HL-60/S4 treated with retinoic acid at 250 ng/mL for 4 days and 3 days (cell line): Measurements from ENCODE around the gene GOPC.

ENCODE experiments used
- in situ Hi-C: fragments of 300-500 bp; cut with MboI; formaldehyde crosslinking; loops from 2 replicates; pipeline ENCODE4 v1.7.0; 2022; ENCODE audit warnings: low sequenced_read_pairs

Gene GOPC

DNA sequence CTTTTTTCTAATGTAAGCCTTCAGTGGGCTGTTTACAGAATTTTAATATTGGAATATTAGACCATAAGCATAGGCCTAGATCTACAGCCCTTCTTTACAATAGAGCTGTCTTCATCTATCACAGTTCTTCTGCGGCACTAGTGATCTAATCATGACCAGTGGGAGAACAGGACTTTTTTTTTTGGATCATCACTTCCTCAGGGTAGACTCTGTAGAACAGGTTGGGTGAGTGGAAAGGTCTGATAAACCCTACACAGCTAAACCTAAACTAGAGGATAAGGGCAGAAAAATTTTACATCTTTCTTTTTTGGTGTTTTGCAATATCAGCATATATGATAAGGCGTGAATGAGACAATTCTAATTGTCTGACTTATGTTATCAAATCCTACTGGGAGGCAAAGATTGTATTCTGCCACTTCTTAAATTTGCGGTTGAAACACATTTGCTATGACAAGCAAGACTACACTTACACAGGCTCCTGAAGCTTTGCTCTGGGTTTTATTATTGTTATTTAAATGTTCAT is 52.2 kb downstream of the GOPC start:
- in situ Hi-C loops, result no loop called here

DNA sequence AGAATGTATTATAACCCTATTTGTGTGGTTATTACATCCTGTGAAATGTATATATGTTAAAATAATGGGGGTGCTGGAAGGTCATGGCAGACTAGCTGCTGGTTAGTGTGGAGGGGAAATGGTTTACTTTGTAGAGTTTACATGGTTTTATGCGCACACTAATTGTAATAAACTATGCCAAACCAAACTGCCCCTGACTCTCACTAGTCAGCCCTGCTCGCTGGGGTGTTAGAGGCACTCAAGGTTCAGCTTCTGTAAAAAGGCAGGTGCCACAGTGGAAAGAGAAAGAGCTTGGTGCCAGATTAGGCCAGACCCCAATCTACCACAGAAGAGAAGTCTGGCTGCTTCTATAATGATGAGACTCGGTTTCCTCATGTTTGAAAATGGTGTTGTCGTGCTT is 52.7 kb downstream of the GOPC start:
- in situ Hi-C loops, result no loop called here

DNA sequence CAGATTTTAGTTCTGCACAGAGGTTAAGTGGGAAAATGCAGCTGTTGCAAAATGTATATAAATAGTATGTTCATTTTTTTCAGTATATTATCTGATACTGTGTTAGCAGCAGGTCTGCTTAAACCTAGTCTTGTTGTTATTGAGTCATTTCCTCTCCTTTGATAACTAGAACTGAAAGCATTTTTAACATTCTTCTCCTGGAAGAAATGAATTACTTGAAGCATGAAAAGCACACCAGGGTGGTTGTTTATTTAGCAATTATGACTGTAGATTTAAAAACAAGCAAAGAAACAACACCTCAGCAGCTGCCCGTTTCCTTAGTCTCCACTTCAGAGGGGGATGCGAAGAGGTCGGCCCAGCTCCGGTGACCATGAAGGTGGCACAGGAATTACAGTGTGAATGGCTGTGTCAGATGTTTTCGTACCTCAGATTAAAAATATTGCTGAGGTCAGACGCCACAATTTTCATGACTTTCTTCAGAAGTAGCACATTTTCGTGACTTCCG is 53.5 kb downstream of the GOPC start:
- in situ Hi-C loops, result no loop called here

DNA sequence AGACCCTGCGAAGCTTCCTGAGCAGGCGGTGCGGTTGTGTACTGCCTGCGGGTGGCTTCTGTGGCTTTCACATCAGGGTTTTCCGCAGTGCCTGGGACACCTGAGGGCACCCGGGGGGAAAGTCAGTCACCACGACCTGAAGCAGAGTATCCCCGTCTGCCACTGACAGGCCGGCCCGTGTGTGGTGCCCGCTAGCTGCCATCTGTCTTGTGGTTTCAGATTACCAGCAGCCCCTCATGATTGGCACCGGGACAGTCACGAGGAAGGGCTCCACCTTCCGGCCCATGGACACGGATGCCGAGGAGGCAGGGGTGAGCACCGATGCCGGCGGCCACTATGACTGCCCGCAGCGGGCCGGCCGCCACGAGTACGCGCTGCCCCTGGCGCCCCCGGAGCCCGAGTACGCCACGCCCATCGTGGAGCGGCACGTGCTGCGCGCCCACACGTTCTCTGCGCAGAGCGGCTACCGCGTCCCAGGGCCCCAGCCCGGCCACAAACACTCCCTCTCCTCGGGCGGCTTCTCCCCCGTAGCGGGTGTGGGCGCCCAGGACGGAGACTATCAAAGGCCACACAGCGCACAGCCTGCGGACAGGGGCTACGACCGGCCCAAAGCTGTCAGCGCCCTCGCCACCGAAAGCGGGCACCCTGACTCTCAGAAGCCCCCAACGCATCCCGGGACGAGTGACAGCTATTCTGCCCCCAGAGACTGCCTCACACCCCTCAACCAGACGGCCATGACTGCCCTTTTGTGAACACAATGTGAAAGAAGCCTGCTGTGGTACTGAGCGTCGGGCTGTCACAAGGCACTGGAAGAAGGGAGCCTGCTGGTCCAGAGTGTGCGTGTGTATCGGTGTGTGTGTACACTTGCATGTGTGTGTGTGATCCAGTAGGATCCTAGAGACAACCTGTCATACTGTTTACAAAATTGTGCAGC is 54.4 kb downstream of the GOPC start:
- in situ Hi-C loops, result no loop called here

DNA sequence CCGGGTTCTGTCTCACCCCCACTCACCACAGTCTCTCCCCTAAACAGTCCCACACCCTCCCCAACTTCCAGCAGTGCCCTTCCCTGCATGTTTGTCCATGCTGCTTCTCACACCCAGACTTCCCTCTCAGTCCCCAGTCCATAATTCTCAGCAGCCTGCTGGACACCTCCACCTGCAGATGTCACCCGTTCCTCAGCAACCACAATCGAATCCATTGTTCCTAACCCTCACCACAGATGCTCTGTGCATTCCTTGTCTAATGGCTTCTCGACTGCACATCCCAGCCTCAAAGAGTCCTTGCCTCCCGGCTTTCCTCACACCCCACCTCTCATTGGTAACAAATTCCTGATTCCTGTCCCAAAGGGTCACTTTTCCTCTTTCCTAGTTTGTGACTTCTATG is 55.6 kb downstream of the GOPC start:
- in situ Hi-C loops, result no loop called here

DNA sequence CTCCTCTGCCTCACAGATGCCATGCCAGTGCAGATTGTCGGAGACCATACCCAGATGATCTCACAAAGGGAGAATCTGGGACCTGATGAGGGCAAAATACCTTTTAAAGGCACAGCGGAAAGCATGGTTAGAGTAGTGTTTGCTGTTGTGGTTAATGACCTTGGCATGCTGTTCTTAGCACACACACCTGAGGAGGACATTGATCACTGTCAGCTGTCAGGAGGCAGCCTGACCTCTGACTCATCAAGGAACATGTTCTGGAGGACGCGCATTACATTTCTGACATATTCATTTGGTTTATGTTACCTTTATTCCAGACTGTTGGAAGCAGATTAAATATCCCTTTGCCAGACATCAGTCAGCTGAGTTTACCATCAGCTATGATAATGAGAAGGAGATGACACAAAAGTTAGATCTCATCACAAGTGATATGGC is 57.1 kb downstream of the GOPC start:
- in situ Hi-C loops, result no loop called here

- in situ Hi-C loops, result no loop called here
Observed at GRCh38 chr6:117544716-117545115, 57.6 kb downstream of the GOPC start.

GRCh38 chr6:117542493-117542892 is 59.8 kb downstream of the GOPC start:
- in situ Hi-C loops, result no loop called here

GRCh38 chr6:117540670-117541069 is 61.6 kb downstream of the GOPC start:
- in situ Hi-C loops, result no loop called here

- in situ Hi-C loops, result no loop called here
Observed at GRCh38 chr6:117538615-117539014, 63.7 kb downstream of the GOPC start.

GRCh38 chr6:117536317-117536716 is 66.0 kb downstream of the GOPC start:
- in situ Hi-C loops, result no loop called here

DNA sequence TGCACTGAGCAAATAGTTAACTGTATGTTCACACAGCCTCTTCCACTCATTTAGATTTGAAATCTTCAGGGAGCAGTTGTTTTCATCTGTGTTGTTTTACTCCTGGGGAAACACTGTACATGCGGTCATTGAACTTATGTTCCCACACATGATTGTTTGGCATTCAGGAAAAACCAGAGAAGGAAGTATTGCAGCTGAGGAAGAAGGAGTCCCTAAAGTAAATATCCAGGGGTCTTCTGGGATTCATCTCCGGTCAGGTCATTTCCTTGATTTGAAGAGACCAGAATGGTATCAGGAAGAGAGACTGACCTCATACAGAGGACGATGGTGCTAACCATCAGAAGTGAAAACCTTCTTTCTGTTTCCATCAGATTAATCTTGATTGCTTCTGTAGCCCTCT is 67.3 kb downstream of the GOPC start:
- in situ Hi-C loops, result no loop called here

DNA sequence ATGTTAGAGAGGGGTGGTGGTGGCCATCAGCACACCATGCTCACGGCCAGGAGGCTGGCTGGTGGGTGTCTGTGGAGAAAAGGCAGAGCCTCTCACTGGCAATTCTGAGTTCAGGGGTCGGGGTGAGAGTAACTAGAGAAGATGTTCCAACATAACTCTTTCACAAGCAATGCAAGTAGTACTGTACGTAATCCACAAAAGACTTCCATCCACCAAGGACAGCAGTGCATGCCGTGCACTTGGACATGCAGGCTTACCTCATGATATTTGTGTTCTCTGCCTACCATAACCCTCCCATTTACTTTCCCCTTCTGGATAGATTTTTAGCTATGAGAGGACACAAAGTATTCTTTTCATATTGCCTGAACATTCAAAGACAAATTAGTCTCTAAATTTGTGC is 68.5 kb downstream of the GOPC start:
- in situ Hi-C loops, result no loop called here

DNA sequence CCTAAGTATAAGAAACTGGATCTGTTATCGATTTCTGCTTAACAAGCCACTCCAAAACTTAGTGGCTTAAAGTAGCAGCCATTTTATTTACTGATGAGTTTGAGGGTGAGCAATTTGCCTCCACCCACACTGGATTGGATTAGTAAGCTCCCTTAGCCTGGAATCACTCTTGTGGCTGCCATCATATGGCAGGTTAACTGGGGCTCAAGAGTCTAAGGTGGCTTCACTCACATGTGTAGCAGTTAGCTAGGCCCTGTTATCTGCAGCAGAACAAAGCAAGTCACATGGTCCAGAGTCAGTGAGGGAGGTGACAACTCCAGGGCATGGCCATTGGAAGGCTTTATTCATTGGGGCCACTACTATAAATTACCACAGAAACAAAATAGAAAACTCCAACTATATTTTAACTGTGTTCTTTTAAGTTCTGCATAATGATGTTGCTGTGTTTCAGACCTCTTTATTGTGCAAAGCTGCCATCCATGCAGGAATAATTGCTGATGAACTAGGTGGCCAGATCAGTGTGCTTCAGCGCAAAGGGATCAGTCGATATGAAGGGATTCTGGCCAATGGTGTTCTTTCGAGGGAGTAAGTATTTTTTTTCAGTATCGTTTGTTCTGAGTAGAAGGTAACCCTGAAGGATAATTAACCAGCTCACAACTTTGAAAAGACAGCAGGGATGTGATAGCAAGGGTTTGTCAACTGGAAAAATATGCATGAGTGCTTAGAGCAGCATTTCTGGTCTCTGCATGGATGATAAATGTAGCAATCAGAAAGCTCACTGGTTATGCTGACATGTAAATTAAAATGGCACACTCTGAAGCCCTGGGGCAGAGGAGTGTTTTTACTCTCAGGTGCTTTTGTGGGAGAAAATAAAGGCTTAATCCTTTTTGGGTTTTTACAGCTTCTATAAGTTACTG is 70.2 kb downstream of the GOPC start:
- in situ Hi-C loops, result no loop called here

DNA sequence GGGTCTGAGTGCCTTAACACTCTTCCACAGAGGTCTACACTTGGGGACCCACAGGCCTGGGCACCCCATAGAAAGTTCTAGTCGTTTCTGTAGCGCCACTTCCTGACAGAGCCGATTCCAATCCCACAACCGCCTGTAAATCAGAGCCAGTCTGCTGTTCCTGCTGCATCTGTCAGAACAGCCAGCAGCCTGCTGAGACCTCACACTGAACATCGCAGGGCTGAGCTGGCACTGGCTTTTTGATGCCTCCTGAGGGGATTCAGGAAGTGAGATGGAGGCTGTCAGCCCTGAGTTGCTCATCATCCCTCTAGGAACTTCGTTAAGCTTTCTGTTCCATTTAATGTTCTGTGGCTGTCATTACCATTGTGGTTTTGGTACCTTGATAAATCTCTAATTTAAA is 71.0 kb downstream of the GOPC start:
- in situ Hi-C loops, result no loop called here

DNA sequence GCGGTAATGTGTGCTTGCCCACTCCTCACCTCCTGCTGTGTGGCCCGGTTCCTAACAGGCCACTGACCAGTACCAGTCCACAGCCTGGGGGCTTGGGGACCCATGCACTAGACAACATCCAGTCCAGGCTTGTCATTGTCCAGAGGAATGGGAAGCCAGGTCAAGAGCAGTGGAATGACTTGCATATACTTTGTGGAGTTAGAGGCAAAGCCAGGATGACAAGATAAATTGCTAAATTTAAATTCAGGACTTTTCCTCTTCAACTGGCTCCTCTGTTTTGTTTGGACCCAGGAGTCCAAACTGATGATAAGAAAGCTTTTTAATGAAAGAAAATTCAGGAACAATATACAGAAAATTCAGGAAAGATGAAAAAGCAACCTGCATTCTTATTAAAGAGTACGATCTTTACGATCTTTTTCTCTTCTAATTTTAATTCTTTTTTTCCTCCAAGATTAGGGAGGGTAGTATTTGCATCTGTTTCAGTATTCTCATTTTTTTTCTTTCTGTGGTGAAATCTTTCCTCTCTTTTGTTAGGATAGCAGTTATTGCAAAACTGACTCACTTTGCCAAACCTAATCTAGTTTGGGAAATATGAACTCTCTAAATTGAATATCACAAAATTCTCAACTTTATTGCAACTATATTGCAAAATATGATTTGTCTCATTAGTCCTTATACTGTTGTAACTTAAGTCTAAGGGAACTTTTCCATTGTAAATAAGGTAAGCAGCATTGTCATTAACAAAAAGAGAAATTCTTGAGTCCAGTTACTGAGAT is 71.7 kb downstream of the GOPC start:
- in situ Hi-C loops, result no loop called here

DNA sequence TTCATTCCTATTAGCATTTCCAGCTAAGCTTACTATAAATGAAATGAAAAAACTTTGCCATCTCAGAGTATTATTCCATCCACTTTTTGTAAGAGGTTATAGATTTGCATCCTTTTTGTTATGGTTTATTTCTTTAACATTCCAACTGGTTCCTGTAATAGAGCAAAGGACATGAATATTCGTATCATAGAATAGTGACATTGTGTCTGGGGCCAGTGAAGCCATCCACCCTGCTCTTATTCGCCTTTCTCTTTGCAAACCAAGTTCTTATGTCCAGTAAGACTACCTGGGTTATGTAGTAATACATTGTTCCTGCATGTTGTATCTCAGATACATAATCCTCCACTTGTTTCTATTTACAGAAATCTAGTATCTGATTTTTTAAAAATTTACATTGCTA is 76.7 kb downstream of the GOPC start:
- in situ Hi-C loops, result no loop called here

- in situ Hi-C loops, result no loop called here
Observed at GRCh38 chr6:117521791-117522502, 80.4 kb downstream of the GOPC start.

DNA sequence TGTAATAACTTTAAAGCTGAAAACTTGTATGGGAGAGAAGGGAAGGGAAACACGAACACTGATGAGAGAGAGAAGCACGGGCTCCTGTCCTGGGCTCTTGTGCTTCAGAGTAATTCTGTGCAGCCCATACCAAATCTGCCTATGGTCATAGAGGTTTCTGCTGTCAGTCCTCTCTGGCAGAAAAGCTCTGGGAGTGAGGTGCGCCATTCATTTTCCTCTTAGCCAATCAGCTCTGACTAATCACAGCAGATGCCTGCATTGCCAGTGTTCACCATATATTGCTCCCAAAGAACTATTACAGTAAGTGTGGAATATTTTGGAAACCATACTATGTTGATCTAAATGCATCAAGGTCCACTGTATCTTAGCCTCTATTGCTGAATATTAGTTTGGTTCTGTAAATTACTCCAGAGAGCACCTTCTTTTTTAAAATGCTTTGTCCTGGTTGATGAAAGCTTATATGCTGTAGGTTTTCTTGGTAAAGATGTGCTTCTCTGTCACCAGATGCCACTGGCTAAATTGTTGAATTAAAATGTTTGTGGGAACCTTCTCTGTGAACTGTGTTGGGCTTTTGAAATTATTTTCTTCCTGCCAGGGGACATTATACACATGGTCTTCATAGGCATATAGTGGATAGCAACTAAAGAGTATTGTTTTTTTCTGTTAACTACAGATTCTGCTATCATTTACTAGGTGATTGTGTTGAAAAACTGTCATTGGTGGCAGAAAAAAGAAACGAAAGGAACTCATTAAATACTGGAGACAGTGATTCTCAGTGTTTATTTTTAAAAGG is 81.5 kb downstream of the GOPC start:
- in situ Hi-C loops, result no loop called here
